Neural cell (in vitro differentiated cells): ENCODE measurements around the gene TRMT1.

Source experiments
- CTCF ChIP-seq: fragments of 450-650 bp; IDR thresholded peaks from 2 replicates; pipeline ENCODE4 v1.5.1; 2014; ENCODE audit warnings: antibody characterized with exemption, mild to moderate bottlenecking, moderate library complexity; ENCODE audit not compliant: poor library complexity, severe bottlenecking
- EZH2 ChIP-seq: fragments of 200-600, 300-800 bp; shearing (Covaris generic), sonication (generic); IDR thresholded peaks from 2 replicates; pipeline ENCODE4 v1.6.1; 2014; ENCODE audit warnings: antibody characterized with exemption, low read length, borderline replicate concordance, mild to moderate bottlenecking; ENCODE audit not compliant: insufficient read depth, poor library complexity, severe bottlenecking
- POLR2AphosphoS5 ChIP-seq: IDR thresholded peaks from 2 replicates; pipeline ENCODE4 v1.6.1; 2012
- TAF1 ChIP-seq: IDR thresholded peaks from 2 replicates; pipeline ENCODE4 v1.6.1; 2012; ENCODE audit warnings: low read depth

GRCh38 chr19:13129384-13129783 lies 12.8 kb upstream of the TRMT1 start:
- TF ChIP-seq CTCF = no peak
- no peak for TF ChIP-seq EZH2
- no peak for TF ChIP-seq POLR2AphosphoS5
- no peak for TF ChIP-seq TAF1
